ENCODE data around the gene BMPER.
"Not testable (repeated sequence)": the region's sequence is repeated elsewhere in the genome, so short reads cannot be mapped to it uniquely, and the experiment has no call there.

BMPER gene

DNA sequence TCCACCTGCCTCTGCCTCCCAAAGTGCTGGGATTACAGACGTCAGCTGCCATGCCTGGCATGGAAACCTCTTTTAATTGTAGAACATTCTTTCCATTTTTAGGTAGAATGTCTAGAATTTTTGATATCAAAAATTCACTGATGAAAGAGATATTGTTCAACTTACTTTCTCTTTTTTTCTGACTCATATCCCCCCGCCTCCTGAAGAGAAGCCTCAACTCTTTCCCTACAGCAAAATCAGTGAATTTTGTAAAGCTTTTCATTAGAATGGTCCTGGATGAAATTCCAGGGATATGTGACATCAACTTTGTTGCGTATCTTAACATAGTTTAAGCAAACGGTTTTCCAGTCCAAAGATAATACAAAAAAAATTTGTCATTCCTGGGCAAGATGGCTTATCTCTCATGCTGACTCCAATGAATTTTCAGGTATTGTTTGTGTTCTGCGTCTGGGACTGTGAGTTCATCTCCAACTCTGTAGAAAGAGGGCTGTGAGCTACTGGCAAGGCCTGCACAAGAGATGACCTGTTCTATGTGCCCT is 256.8 kb downstream of the BMPER start:
- CTCF ChIA-PET: no interaction called here
- POLR2A ChIA-PET: no interaction called here
- DNase-seq (ENCODE audit: extremely low spot score): no peak
- TF ChIP-seq, protein P1, sequence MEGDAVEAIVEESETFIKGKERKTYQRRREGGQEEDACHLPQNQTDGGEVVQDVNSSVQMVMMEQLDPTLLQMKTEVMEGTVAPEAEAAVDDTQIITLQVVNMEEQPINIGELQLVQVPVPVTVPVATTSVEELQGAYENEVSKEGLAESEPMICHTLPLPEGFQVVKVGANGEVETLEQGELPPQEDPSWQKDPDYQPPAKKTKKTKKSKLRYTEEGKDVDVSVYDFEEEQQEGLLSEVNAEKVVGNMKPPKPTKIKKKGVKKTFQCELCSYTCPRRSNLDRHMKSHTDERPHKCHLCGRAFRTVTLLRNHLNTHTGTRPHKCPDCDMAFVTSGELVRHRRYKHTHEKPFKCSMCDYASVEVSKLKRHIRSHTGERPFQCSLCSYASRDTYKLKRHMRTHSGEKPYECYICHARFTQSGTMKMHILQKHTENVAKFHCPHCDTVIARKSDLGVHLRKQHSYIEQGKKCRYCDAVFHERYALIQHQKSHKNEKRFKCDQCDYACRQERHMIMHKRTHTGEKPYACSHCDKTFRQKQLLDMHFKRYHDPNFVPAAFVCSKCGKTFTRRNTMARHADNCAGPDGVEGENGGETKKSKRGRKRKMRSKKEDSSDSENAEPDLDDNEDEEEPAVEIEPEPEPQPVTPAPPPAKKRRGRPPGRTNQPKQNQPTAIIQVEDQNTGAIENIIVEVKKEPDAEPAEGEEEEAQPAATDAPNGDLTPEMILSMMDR (IDR thresholded peaks at IDR 0.05; ENCODE audit: control extremely low read depth, extremely low read depth, low read depth, missing control alignments): no peak

DNA sequence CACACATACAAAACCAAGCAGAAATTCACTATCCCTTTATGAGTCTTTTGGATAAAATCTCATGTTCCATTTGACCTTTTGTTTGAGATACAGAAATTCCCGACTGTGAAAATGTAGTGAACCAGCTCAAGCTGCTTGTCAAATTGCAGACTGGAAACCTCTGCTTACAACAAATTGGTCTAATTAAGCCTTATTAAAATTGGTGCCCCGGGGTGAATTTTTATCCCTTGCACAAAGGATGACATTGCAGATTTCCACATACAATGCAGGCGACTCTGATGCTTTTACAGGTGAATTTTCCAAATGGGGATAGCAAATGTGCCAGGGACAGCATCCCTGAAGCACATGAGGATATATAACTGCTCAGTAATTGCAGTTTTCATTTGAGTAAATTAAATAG is 257.3 kb downstream of the BMPER start:
- TF ChIP-seq, protein P1 (IDR thresholded peaks at IDR 0.05; ENCODE audit: control extremely low read depth, extremely low read depth, low read depth, missing control alignments): no peak
- CTCF ChIA-PET: no interaction called here
- DNase-seq (ENCODE audit: extremely low spot score): no peak
- POLR2A ChIA-PET: no interaction called here

DNA sequence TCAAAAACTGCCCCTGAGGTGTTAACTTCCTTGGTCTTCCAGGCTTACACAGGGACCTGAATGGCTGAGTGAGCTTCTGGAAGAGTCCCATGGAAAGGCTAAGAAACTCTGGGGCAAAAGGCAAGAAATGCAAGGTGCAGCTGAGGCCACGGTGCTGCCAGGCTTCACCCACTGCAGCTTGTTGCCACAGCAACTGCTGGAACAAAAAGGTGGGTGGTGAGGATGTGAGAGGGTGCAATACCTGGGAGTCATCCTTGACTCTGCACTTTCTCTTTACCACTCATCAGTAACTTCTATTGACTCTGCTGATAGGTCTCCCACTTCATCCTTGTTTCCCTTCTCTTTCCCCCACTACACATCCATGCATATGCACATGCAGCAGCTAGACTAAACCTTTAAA is 258.6 kb downstream of the BMPER start:
- TF ChIP-seq, protein P1 (IDR thresholded peaks at IDR 0.05; ENCODE audit: control extremely low read depth, extremely low read depth, low read depth, missing control alignments): no peak
- CTCF ChIA-PET: no interaction called here
- DNase-seq (ENCODE audit: extremely low spot score): no peak
- POLR2A ChIA-PET: no interaction called here

DNA sequence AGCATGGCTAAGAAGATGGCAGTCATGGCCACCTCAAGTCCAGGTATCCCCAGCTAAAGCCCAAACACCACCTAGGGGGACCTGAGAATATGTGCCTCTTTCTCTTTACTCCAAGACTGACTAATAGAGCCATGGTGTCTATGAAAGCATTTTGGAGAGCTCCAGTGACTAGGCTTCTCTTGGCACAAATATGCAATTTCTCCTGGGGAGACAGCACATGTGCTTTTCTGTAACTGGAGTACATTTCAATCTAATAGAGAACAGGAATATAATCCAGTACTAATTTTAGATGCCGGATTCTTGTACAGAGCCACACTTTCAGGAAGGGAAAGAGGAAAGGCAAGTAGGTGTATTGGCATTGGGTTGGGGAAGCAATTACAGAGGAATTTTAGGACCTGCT is 260.1 kb downstream of the BMPER start:
- ChIA-PET CTCF (interaction anchor here (2.1 kb wide), 1 partner anchor 10 kb away, joined by 7 read pairs; no protein-coding TSS in a partner anchor), POLR2A (no interaction called here)
- no peak for DNase-seq (ENCODE audit: extremely low spot score)
- TF ChIP-seq, protein P1 (IDR thresholded peaks at IDR 0.05; ENCODE audit: control extremely low read depth, extremely low read depth, low read depth, missing control alignments): no peak

DNA sequence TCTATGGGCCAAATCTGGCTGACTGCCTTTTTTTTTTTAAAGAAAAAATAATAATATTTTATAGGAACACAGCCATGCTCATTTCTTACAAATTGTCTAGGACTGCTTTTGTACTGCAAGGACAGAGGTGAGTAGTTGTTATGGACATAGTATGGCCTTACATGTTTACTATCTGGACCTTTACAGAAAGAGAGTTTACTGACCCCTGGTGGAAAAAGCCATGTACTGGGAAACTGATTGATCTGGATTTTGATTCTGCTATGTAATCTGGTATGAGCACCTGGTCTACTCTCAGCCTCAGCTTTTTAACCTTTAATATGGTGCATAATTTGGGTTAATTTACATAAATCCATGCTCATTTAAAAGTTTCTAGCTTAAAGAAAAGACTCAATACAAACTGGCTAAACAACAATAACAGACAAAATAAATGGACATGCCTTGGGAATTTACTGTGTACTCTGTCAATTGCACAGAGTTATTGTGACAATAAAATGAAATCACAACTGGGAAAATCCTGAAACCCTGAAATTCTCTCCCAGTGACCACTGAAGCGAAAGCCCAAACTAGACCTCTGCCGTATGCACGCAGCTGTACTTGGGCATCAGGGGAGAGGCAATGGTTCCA is 260.7 kb downstream of the BMPER start:
- DNase-seq (ENCODE audit: extremely low spot score): no peak
- POLR2A ChIA-PET: no interaction called here
- CTCF ChIA-PET: interaction anchor here (2.1 kb wide), 1 partner anchor 10 kb away, joined by 7 read pairs; no protein-coding TSS in a partner anchor
- TF ChIP-seq, protein P1 (IDR thresholded peaks at IDR 0.05; ENCODE audit: control extremely low read depth, extremely low read depth, low read depth, missing control alignments): peak; percentile 31

DNA sequence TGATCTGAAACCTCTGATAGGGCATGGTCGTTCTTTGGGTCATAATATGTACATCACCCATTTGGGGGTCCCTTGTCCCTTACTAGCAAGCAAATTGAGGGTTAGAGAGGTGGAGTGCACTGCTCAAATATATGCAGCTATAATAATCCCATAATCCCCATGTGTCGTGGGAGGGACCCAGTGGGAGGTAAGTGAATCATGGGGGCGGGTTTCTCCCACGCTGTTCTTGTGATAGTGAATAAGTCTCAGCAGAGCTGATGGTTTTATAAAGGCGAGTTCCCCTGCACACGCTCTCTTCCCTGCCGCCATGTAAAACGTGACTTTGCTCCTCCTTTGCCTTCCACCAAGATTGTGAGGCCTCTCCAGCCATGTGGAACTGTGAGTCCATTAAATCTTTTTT is 262.7 kb downstream of the BMPER start:
- TF ChIP-seq, protein P1 (IDR thresholded peaks at IDR 0.05; ENCODE audit: control extremely low read depth, extremely low read depth, low read depth, missing control alignments): no peak
- CTCF ChIA-PET: no interaction called here

DNA sequence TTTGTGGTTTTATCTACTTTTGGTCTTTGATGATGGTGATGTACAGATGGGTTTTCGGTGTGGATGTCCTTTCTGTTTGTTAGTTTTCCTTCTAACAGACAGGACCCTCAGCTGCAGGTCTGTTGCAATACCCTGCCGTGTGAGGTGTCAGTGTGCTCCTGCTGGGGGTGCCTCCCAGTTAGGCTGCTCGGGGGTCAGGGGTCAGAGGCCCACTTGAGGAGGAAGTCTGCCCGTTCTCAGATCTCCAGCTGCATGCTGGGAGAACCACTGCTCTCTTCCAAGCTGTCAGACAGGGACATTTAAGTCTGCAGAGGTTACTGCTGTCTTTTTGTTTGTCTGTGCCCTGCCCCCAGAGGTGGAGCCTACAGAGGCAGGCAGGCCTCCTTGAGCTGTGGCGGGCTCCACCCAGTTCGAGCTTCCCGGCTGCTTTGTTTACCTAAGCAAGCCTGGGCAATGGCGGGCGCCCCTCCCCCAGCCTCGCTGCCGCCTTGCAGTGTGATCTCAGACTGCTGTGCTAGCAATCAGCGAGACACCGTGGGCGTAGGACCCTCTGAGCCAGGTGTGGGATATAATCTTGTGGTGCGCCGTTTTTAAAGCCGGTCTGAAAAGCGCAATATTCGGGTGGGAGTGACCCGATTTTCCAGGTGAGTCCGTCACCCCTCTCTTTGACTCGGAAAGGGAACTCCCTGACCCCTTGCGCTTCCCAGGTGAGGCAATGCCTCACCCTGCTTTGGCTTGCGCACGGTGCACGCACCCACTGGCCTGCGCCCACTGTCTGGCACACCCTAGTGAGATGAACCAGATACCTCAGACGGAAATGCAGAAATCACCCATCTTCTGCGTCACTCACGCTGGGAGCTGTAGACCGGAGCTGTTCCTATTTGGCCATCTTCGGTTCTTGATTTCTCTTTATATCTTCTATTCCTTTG is 269.6 kb downstream of the BMPER start:
- POLR2A ChIA-PET; DNase-seq (ENCODE audit: extremely low spot score); CTCF ChIA-PET: not testable (repeated sequence)

More for the DNA sequence above, 262.7 kb downstream of the BMPER start:
- no peak for DNase-seq (ENCODE audit: extremely low spot score)
- POLR2A ChIA-PET: no interaction called here
